ENCODE measurements around the gene TNRC18.

DNA sequence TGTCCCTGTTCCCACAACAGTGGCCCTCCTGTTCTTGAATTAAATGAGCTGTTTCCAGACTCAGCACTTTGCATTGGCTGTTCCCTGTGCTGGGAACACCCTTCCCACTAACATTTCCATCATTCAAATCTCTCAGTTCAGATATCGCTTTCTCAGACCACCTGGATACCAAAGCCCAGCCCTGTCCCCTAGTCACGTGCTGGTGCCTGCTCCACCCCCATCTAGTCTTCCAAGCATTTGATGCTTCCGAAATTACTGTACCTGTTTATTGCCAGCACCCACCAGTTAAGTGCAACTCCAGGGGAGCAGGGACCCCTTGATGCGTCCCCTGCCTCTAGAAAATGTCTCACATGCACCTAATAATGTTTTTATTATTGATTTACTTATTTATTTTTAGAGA lies 143.9 kb downstream of the TNRC18 start:
- TF ChIP-seq SUZ12 (IDR thresholded peaks at IDR 0.05; ENCODE audit: extremely low read depth, insufficient read depth, insufficient read length) (no peak), ZNF274 (IDR thresholded peaks at IDR 0.05; ENCODE audit: low read depth, low read length) (no peak)

Measured in NT2/D1 (cell line).